ENCODE results near the gene IL22RA1.

The IL22RA1 gene

GRCh38 chr1:24102961-24103360 lies 40.0 kb downstream of the IL22RA1 start:
- no peak overlapping the region for H3K4me3 ChIP-seq (ENCODE audit: control insufficient read depth, low read depth, low read length)
- no peak for TF ChIP-seq CTCF (conservative IDR thresholded peaks at IDR 0.05; ENCODE audit: control insufficient read depth, insufficient read depth, low read depth, low read length)
- DNase-seq (ENCODE audit: low read depth): no peak

- no peak for TF ChIP-seq CTCF (conservative IDR thresholded peaks at IDR 0.05; ENCODE audit: control insufficient read depth, insufficient read depth, low read depth, low read length)
- no peak overlapping the region for H3K4me3 ChIP-seq (ENCODE audit: control insufficient read depth, low read depth, low read length)
- DNase-seq (ENCODE audit: low read depth): no peak
These were observed 40.9 kb downstream of the IL22RA1 start for GRCh38 chr1:24101796-24102586.

GRCh38 chr1:24100945-24101737 lies 41.8 kb downstream of the IL22RA1 start:
- no peak for TF ChIP-seq CTCF (conservative IDR thresholded peaks at IDR 0.05; ENCODE audit: control insufficient read depth, insufficient read depth, low read depth, low read length)
- no peak for DNase-seq (ENCODE audit: low read depth)
- no peak overlapping the region for H3K4me3 ChIP-seq (ENCODE audit: control insufficient read depth, low read depth, low read length)

- no peak overlapping the region for H3K4me3 ChIP-seq (ENCODE audit: control insufficient read depth, low read depth, low read length)
- DNase-seq (ENCODE audit: low read depth): no peak
- no peak for TF ChIP-seq CTCF (conservative IDR thresholded peaks at IDR 0.05; ENCODE audit: control insufficient read depth, insufficient read depth, low read depth, low read length)
These were observed 43.8 kb downstream of the IL22RA1 start for GRCh38 chr1:24098943-24099638.

- no peak for DNase-seq (ENCODE audit: low read depth)
- no peak overlapping the region for H3K4me3 ChIP-seq (ENCODE audit: control insufficient read depth, low read depth, low read length)
- no peak for TF ChIP-seq CTCF (conservative IDR thresholded peaks at IDR 0.05; ENCODE audit: control insufficient read depth, insufficient read depth, low read depth, low read length)
These were observed 44.8 kb downstream of the IL22RA1 start for GRCh38 chr1:24098102-24098501.

- no peak overlapping the region for H3K4me3 ChIP-seq (ENCODE audit: control insufficient read depth, low read depth, low read length)
- no peak for DNase-seq (ENCODE audit: low read depth)
- no peak for TF ChIP-seq CTCF (conservative IDR thresholded peaks at IDR 0.05; ENCODE audit: control insufficient read depth, insufficient read depth, low read depth, low read length)
These were observed 45.3 kb downstream of the IL22RA1 start for GRCh38 chr1:24097663-24098062.

All from fibroblast of mammary gland (primary cell).